AG04450 (cell line): ENCODE data around the gene CAMK4. TPM values are rescaled to one million over a fixed set of nuclear protein-coding genes. Genes with fewer than 3 reads are reported as not detected.

Experiments used
- CTCF ChIA-PET: fragments of 300-600, 350-600 bp; formaldehyde crosslinking; extraction: SDS; loops from one replicate; lab custom pipeline; 2022; ENCODE audit warnings: antibody characterized with exemption, inconsistent platforms; lab: Charles Lee
- POLR2A ChIA-PET: fragments of 350-600 bp; formaldehyde crosslinking; extraction: SDS; loops from one replicate; lab custom pipeline; 2021; ENCODE audit warnings: antibody characterized with exemption, inconsistent platforms; lab: Yijun Ruan, JAX
- DNase-seq: peaks from one replicate; pipeline ENCODE4 v3.0.0-alpha.2; 2011; ENCODE audit warnings: low read depth, low spot score
- H3K27ac ChIP-seq: one replicate; pipeline ENCODE4 v1.5.1; 2012; ENCODE audit warnings: low read depth, low read length, control low read depth
- H3K27me3 ChIP-seq: one replicate; pipeline ENCODE4 v1.6.0; 2012; ENCODE audit warnings: low read length; ENCODE audit not compliant: control insufficient read depth, insufficient read depth
- H3K4me3 ChIP-seq: 2 replicates; pipeline ENCODE4 v1.5.1; 2011; ENCODE audit warnings: mild to moderate bottlenecking, low read depth, low read length, control low read depth
- H3K9me3 ChIP-seq: 2 replicates; pipeline ENCODE4 v1.5.1; 2012; ENCODE audit warnings: low read length; ENCODE audit not compliant: control insufficient read depth, insufficient read depth
- polyA plus RNA-seq: library from polyadenylated mRNA; depleted of rRNA; stranded (reverse); fragments of >200 nt; gene quantifications from 2 replicates; pipeline ENCODE4 v1.2.3, GENCODE V29; 2011
- TF ChIP-seq, protein P1 (sequence below): IDR thresholded peaks from 2 replicates; pipeline ENCODE4 v1.5.1; 2011; ENCODE audit warnings: low read depth, low read length, control low read depth, inconsistent platforms

CAMK4 gene
- polyA plus RNA-seq, 1 experiment: 3.2 TPM

DNA sequence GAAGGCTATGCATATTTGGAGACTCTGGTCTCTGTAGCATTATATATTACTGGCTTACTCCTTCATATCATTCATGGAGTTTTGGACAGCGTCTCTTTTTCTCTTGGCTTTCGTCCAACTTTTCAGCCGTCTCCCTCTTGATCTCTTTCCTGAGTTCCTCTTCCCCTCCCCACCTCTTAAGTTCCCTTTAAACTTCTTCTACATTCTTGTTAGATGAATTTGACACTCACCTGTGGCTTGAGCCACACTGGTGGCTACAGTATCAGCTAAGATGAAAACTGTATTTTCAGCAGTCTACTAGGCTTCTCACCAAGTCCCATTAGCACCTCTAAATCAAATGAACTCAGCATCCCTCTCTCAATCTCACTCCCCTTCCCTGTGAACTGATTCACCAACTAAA lies 160.0 kb downstream of the CAMK4 start:
- no peaks in the 10 kb centered on the region for H3K9me3 ChIP-seq
- TF ChIP-seq, protein P1, sequence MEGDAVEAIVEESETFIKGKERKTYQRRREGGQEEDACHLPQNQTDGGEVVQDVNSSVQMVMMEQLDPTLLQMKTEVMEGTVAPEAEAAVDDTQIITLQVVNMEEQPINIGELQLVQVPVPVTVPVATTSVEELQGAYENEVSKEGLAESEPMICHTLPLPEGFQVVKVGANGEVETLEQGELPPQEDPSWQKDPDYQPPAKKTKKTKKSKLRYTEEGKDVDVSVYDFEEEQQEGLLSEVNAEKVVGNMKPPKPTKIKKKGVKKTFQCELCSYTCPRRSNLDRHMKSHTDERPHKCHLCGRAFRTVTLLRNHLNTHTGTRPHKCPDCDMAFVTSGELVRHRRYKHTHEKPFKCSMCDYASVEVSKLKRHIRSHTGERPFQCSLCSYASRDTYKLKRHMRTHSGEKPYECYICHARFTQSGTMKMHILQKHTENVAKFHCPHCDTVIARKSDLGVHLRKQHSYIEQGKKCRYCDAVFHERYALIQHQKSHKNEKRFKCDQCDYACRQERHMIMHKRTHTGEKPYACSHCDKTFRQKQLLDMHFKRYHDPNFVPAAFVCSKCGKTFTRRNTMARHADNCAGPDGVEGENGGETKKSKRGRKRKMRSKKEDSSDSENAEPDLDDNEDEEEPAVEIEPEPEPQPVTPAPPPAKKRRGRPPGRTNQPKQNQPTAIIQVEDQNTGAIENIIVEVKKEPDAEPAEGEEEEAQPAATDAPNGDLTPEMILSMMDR: no peak
- H3K4me3 ChIP-seq: no peak overlapping the region
- CTCF ChIA-PET: no interaction called here
- DNase-seq: no peak
- H3K27me3 ChIP-seq: no peaks in the 10 kb centered on the region
- POLR2A ChIA-PET: no interaction called here
- no peak overlapping the region for H3K27ac ChIP-seq

DNA sequence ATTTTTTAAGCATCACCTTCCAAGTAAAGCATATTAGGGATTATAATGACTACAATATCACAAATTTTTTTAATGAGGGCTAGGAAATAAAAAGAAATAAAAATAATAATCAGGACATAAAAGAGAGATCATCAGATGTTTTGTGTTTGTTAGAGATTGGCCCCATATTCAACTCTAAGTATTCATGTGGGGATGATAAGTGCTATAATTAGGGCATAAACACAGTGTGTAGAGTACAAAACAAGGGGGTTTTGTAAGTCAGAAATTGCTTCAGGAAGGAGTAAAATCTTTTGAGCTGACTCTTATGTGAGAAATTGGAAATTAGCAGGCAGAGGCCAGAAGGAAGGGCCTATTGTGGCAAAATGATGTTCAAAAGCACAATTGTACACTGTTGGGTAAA lies 160.9 kb downstream of the CAMK4 start:
- H3K27ac ChIP-seq: no peak overlapping the region
- ChIA-PET POLR2A (no interaction called here), CTCF (no interaction called here)

DNA sequence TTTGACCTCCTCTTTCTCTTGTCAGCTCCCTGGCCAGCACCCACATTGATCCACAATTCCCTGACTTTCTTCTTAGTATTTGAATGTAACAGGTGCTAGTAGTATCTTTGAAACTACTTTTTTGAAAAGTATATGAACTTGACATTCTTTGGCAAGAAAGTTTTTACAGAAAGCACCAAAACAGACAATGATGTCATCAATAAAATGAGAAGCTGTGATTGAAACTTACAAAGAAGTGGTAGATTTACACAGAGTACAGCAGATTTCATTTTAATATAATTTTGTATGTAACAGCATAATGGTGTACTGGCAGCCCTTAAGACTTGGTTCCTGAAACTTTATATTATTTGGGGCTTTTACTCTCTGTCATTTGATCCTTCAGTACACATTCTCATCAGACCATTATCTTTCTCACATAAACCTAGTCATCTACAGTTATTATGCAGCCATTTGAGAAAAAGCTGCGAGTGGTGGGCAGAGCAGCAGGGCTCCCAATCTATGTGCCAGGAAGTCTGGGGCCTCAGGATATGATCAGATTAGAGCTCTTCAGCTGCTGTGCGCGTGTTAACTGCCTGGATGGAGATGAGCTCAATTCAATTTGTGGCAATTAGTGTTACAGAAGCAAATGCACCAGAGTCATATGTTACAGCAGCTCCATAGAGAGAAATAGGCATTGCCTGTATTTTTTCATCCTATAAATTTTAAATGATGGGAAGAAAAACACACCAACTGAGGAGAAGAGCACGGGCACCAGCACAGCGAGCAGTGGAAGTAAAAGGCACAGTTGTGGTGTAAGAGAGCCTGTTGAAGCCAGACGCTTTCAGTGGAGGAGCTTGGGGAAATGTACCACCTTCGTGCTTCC lies 162.0 kb downstream of the CAMK4 start:
- no peak for DNase-seq
- TF ChIP-seq, protein P1: no peak
- no peaks in the 10 kb centered on the region for H3K9me3 ChIP-seq
- CTCF ChIA-PET: no interaction called here
- no peaks in the 10 kb centered on the region for H3K27me3 ChIP-seq
- POLR2A ChIA-PET: no interaction called here
- H3K4me3 ChIP-seq: no peak overlapping the region
- no peak overlapping the region for H3K27ac ChIP-seq

More for the DNA sequence above, 160.9 kb downstream of the CAMK4 start:
- Histone ChIP-seq H3K9me3 (no peaks in the 10 kb centered on the region), H3K4me3 (no peak overlapping the region), H3K27me3 (no peaks in the 10 kb centered on the region)
- no peak for DNase-seq
- TF ChIP-seq, protein P1: no peak

DNA sequence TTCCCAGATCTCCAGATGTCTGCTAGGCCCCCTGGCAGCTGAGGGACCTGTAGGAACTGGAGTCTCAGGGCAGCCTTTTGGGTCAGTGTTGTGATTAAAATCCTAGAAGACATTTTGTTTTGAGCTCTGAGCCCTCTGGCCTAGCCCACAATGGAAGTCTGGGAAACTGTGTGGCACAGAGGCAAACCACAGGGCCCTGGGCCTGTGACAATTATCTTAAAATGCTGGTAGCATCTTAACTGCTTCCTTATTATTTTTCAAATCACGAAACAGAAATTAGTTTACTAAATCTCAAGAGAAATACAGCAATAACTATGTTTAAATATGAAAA lies 162.6 kb downstream of the CAMK4 start:
- POLR2A ChIA-PET: no interaction called here
- no peak overlapping the region for H3K4me3 ChIP-seq
- H3K9me3 ChIP-seq: no peaks in the 10 kb centered on the region
- no peaks in the 10 kb centered on the region for H3K27me3 ChIP-seq
- no peak overlapping the region for H3K27ac ChIP-seq
- TF ChIP-seq, protein P1: no peak
- no peak for DNase-seq
- CTCF ChIA-PET: no interaction called here

DNA sequence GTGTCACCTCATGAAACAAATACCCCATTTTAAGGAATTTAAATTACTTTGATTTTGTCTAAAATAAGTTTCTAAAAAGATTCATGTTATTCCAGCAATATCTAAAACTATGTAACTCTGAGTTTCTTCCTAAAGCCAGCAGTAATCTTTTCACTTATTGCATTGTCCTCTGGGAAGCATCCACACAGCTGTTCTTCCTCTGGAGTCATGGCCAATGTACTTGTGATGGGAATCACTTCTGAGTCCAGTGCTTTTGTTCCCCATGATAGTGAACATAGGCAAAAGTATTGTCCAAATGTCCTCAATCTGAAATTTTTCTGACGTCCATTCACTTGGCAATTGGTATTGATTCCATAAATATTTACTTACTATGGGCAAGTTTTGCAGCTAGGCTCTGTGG lies 163.2 kb downstream of the CAMK4 start:
- Histone ChIP-seq H3K27ac (no peak overlapping the region), H3K4me3 (no peak overlapping the region), H3K27me3 (no peaks in the 10 kb centered on the region), H3K9me3 (no peaks in the 10 kb centered on the region)
- ChIA-PET POLR2A (no interaction called here), CTCF (no interaction called here)
- DNase-seq: no peak
- TF ChIP-seq, protein P1: no peak
